HG03175 (cell line): ENCODE measurements around the gene PRKN.

Experiments
- ATAC-seq: cut with Tn5 transposase; IDR thresholded peaks from one replicate; pipeline ENCODE4 v1.9.1; 2021; ENCODE audit warnings: mild to moderate bottlenecking, moderate library complexity; ENCODE audit not compliant: unreplicated experiment

The PRKN gene

DNA sequence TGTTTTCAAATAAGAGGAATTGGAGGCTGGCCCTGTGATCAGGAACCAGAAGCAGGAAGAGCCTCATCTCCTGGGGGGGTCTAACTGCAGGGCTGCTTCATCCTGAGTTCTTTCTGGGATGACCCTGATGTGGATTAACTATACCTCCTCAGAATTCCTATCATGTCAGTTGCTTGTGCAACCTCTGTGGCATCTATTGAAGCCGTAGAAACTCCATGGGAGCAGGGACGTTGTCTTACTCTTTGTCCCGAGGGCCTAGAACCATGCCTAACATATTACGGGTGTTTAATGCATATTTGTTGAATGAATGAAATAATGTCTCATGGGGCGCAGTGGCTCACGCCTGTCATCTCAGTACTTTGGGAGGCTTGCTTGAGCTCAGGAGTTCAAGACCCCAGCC lies 1343.6 kb downstream of the PRKN start:
- ATAC-seq = no peak

DNA sequence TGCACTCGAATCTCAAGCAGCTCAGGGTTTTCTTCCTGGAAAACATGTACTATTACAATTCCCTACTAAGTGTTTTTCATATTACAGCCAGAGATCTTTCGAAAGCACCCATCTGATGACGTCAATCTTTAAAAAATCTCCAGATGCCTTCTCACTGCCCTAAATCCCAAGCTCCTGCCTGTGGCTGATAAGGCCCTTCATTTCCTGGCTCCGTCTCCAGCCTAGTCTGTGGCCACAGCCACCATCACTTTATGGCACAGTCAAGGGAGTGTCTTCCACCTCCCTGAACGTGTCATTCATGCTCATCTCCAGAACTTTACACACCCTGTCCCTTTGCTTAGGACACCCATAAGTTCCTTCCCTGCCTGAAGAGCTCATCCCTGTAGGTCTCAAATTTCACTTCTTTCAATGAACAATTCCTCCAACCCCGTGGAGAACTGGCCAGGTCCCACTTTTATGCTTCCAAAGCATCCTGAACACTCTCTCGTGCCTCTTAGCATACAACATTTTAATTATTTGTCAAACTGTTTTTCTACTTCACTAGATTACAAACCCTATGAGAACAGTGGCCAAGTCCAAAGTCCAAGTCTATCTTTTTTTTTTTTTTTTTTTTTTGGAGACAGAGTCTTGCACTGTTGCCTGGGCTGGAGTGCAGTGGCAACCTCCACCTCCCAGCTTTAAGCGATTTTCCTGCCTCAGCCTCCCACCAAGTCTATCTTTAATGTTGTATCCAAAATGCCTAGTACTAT lies 1347.6 kb downstream of the PRKN start:
- no peak for ATAC-seq

DNA sequence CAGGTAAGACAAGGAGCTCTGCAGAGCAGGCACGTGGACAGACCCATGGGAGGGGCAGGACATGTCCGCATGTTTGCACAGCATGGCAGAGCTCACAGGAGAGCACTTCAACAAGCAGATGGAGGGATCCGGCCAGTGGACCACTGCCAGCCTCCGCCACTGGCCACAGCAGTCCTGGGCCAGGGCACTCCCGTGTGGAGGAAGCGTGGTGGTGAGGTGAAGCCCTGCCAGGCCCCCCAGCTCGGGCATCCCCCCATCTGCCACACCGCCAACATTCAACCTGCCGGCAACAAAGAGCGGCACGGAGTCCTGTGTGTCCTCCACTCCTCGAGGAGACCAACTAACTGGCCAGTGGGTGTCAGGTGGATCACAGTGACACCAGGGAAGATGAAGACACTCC lies 1349.5 kb downstream of the PRKN start:
- ATAC-seq = no peak

DNA sequence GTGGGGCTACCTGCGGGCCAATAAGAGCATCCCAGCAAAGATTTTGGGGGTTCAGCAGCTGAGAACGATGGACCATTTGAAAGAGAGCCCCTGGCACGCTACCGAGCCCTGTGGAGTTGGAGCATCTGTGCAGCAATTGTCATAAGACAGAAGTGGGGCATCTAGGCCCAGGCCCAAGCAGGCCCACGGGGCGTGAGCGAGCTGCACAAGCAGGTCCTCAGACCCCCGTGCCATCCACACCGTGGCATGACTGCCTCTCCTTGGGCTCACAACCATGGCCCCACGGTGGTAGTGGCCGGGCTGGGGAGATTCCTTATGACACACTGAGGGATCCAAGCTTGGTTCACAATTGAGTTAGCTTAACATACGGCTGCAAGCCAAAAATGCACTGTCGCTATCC lies 1350.5 kb downstream of the PRKN start:
- ATAC-seq = no peak

DNA sequence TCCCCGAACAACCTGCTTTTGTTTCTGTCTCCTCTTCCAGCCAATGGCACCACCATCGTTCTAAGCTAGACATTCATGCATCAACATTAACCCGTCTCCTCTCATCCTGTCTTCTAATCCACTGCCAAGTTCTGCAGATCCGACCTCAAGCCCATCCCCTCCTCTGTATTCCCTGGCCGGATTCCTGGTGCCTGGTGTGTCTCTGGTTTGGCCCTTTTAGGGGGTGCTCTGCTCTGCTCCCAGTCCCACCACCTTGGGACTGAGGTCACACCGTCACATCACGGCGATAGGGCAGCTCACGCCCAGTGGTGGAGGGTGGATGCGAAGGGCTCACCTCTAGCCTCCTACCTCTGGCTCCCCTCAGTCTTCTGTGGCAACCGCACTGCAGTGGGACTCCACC lies 1351.2 kb downstream of the PRKN start:
- no peak for ATAC-seq

DNA sequence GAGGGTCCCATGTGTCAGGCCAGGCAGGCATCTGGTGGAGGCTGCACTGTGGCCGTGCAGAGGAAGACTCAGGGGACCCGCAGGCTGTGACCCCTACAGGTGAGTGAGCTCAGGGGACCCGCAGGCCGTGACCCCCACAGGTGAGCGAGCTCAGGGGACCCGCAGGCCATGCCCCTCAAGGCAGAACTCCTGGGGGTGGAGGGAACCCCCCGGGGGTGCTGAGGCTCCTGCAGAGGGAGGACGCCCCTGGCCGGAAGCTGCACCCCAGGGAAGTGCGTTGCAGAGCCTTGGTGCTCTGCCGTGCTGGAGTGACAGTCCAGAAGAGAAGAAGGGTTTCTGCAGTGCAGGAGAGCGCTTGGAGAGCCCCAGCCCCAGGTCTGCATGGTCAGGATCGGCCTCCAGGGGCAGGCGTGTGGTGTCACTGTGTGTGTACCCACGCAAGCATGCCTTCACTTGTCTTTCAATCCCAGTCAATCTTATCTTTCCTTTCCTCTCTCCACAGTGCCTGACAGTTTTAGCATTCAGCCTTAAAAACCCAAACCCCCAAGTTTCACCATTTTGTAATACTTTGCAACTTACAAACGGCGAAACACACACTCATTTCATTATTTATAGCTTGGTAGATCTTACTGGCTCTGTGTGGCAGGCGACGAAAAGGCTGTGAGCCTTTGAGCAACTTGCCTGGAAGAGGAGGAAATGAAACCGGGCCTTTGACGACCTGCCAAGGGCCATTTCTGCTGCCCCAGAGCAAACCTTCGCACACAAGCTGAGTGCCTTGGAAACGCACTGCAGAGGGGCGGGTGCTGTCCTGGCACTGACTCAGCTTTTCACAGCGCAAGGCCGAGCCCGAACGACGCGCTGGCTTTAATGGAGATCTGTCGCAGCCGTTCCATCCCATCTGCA lies 1352.3 kb downstream of the PRKN start:
- ATAC-seq = no peak

DNA sequence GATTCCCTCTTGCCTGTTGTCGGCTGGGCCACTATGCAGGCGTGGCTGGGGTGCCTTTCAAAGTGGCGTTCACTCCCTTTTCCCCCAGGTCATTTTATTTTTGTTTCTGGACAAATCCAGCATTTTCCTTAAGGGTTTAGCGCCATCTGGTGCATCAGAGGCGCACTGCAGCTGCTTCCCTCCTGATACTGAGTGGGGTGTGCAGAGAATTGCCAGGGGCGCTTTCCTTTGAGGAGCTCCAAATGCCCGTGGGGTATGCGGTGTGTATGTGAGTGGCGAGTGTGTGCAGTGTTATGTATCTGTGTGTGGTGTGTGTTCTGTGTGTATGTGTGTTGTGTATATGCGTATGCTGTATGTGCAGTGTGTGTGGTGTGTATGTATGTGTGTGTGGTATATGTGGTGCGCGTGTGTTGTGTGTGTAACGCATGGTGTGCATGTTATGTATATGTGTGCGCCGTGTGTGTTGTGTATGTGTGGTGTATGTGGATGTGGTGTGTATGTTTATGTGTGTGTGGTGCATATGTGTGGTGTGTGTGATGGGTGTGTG lies 1353.6 kb downstream of the PRKN start:
- no peak for ATAC-seq

DNA sequence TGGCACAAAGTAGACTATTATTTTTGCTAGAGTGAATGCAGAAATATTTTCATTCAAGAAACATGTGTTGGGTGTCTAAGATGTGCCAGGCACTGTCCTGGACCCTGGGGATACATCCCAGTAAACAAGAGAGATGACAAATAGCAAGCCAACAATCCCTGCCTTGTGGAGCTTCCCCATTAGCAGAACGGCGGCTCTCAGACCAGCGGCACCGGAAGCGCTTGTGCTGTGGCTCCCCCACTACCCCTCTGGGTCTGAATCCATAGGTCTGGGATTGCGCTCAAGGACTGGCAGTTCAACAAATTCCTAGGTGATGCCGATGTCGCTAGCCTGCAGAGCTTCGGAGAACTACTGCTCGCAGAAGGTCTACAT lies 1355.2 kb downstream of the PRKN start:
- no peak for ATAC-seq

DNA sequence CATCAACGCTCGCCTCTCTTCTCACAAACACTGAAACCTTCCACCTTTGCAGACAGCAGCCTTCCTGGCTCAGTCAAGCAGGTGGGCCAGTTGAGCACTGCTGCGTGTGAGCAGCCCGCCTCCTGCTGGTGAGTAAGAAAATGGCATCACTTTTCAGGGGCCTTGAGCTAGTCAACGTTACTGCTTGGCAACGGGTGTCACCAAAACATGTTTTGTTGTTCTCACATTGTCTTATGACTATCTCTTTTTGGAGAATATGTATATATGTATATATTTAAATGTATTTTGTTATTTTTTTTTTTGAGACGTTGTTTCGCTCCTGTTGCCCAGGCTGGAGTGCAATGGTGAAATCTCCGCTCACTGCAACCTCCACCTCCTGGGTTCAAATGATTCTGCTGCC lies 1356.7 kb downstream of the PRKN start:
- peak; percentile 93 for ATAC-seq

DNA sequence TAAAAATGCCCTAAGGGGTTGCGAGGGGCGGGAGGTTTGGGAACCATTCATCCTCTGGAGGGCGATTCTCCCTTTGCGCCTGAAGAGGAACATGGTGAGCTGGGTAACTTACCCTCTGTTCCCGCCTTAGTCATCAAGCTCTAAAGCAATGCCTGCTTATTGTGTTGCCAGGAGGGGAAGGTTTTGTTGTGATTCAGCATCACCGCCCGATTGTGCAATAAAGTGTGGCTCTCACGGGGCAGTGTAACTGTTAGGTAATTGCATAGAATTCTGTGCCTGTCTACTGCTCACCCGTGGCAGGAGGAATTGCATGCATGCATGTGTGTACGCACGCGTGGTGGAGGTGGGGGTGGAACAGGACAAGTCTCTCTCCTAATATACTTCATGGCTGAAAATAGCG lies 1358.2 kb downstream of the PRKN start:
- no peak for ATAC-seq

DNA sequence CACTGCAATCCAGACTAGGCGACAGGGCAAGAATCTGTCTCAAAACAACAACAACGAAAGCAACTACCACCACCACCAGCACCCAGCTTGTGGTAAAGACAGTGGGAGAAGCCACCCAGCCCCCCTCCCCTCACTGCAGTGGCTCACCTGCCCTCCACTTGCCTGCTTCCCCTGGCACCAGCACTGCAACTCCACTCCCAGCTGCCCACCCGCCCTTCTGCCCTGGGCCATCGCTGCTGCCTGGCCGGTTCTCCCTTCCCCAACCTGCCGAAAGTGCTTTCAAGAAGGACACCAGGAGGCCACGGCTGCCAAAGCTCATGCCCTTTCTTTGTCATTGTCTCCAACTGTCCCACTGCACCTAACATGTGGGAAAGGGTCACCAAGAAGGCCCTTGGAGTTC lies 1359.1 kb downstream of the PRKN start:
- no peak for ATAC-seq

DNA sequence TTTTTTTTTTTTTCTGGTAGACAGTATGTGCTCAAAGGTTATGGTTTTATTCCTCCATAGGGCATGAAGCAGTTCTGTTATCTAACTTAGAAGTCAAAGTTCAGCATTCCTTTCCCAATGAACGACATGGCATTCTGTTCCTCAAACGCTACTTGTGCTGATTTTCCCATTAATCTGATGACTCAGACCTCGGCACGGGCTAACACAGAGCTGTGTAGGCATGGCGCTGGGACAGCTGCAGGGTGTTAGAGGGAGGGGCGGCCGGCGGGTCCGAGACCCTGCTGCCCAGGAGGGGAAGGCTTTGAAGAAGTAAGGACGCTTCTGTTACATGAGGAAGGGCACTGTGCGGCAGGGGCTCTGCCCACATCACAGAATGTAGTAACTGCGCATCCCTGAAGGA lies 1360.1 kb downstream of the PRKN start:
- no peak for ATAC-seq

DNA sequence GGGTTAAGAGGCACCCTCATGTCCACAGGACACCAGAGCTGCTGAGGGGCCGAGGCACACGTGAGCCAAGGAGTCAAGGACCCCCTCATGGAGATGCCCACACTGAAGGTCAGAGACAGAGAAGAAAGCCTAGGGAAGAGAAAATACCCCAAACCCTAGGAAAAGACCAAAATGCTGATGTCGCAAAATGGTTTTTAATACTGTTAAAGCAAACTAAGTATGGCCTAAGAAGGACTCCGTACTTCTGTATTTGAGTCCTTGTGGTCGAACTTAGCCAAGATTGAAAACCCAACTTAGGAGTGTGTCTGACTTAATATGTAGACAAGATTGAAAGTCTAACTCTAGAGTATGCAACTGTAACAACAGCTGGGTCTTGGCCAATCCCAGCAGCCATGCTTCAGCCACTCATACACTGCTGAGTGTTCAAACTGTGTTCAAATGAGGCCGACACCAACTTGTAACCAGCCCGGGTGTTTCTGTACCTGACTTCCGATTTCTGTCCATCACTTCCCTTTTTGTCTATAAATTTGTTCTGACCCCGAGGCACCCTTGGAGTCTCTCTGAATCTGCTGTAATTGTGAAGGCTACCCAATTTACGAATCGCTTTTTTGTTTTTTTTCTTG lies 1361.2 kb downstream of the PRKN start:
- no peak for ATAC-seq

DNA sequence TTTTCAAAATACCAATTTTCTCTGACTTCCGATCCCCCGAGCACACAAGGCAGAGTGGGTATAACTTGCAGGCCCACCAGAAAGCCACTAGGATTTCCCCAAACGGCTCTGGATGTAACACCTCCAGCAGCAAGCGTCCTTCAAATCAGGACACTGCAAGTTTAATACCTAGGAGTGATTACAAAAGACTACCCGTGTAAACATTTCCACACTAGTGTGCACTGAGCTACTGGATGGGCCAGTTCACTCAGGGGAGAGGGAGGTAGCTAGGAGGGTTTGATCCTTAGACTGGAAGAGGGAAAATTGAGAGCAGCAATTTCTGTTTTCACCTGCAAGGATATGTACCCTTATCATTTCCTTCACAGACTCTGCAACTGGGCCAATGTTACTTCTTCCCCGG lies 1361.9 kb downstream of the PRKN start:
- no peak for ATAC-seq

DNA sequence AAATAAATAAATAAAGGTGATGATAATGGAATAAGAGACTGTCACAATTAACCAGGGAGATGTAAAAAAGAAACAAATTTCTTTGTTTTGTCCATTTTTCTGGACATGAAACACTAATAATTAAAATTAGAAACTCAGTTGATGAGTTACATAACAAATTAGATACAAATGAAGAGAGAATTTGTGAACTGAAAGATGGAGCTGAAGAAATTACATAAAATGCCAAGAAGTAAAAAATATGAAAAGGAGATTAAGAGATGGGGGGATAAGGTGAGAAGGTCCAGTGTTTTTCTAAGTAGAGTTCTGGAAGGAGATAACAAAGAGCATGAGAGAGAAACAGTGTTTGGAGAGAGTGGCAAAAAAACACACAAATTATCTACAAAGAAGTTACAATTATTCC lies 1364.3 kb downstream of the PRKN start:
- ATAC-seq = no peak

DNA sequence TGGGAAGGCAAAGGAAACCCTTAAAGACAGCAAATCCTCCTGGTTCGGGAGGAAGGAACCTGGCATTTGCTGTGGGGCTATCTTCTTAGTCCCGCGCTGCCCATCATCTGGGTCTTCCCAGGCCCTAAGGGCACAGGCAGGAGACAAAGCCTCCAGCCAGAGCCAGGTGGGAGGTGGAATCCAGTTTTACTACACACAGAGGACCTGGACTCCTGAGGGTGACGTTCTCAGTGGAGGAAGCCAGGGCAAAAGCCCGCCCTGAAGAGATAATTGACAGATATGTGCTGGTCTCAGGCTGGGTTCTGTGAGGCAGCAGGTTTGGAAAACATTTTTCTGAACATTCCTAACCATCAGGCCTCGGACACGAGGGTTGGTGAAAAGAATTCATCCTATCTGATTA lies 1365.3 kb downstream of the PRKN start:
- ATAC-seq = no peak

DNA sequence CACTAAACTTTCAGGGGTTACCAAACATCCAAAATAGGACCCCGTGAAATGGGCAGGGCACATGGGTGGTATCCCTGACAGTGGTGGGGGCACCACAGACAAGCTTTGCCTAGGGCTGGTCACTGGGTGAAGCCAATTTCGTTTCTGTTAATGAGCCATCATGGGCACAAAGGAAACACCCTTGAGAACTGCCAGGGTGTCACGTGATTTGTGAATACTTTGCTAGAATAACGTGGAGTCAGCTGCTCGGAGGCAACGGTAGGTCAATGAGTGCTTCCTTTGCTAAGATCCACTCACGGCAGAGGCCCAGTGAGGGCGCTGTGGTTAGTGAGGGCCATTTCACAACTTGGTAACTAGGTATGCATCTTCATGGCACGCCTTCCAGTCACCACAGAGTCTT lies 1366.0 kb downstream of the PRKN start:
- no peak for ATAC-seq

DNA sequence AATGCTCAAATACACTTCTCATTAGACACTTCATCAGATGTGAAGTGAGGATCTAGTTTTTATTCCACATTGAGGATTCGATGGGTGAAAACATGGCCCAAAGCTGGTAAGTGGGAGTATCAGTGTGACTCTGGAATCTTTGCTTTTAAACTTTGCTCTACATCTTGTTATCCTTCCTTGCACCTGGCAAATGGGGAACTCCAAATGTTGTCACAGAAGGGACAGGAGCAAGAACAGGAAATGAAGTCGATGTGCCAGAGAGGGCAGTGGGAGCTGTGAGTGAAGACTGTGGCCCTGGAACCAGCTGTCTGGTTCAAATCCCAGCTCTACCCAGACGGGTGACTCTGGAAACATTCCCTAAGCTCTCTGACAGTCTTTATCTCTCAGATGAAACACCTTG lies 1367.0 kb downstream of the PRKN start:
- ATAC-seq = no peak

DNA sequence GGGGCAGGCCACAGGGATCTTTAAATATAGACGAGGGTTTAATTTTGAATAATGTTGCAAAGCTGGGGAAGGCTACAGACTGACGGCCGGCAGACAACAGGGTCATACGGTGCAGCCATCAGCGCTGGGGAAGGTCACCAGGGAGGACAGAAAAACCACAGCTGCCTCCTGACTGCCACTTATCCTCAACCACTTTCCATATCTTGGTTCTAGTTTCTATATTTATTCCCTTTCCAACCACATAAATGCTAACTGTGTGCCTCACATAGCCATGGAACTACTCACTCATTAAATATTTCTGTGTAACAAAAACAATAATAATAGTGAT lies 1368.0 kb downstream of the PRKN start:
- ATAC-seq = no peak

DNA sequence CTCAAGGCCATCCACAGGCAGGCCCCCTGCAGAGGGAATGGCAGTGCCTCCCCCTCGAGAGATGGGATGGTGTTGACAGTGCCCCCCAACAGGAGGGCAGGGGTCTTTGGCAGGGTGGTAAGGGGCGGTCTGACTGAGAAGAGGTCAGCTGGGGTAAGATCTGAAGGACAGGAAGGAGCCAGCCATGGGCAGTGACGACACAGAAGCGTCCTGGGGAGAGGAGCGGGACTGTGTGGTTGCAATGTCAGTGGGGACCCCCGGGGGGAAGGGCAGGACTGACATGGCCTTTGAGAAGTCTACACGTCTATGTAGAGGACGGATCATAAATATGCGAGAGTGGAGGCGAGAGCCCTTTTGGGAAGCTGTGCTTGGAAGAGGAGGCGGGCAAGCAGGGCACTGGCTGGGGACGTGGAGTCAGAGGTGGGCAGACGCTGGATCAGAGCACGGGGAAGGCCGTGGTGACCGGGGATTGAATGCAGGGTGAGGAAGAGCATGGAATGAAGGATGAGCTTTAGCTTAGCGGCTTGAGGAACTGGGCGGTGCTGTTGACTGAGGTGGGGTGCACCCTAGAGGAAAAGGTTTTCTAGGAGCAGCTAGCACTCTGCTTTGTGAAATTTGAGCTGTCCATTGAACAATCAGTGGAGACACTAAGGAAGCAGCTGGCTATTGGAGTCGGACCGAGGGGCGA lies 1371.3 kb downstream of the PRKN start:
- ATAC-seq = no peak

DNA sequence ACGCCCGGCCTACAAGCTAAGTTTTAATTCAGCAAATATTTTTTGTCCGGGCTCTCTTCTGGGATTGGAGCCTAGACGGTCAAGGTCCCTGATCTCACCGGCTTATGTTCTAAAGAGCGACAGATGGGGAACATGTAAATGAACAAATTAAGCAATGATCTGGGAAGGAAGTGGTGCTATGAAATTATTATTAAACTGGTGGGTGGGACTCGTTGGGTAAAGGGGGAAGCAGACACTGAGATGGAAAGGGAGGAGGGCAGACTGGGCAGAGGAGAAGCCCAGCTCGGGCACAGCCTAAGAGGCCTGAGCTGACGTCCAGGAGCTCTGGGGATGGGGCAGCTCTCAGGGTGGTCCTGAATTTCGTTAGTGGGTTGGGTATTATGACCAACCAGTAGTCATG lies 1371.9 kb downstream of the PRKN start:
- no peak for ATAC-seq
